Measurements from ENCODE around the gene TULP4. TPM values are rescaled to one million over a fixed set of nuclear protein-coding genes. Genes with fewer than 3 reads are reported as not detected.
"Not testable (repeated sequence)": the region's sequence is repeated elsewhere in the genome, so short reads cannot be mapped to it uniquely, and the experiment has no call there.

Gene TULP4
- total RNA-seq, 1 experiment from 2014 or later, result 69.4 TPM

DNA sequence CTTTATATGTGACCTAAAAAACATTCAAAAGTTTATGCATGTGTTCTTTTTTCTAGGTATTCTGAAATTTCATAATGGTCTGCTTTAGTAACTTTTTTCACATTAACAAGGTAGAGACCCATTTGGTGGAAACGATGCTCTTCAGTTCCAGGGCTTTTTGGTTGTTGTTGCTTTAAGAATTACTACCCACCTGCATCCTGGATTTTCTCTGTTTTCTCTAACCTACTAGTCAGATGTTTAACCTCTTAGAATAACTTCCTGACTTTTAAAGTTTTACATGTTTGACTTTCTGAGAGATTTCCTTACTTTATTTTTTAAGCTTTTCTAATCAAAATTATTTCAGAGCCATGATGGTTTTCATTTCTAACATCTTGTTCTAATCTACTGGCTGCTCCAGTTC, 14.9 kb downstream of the TULP4 start:
- DNase-seq (ENCODE audit: low read depth), result no peak

- no peak for DNase-seq (ENCODE audit: low read depth)
Measured at GRCh38 chr6:158328952-158329351, 16.7 kb downstream of the TULP4 start.

GRCh38 chr6:158329531-158329930, 17.3 kb downstream of the TULP4 start:
- no peak for DNase-seq (ENCODE audit: low read depth)

DNA sequence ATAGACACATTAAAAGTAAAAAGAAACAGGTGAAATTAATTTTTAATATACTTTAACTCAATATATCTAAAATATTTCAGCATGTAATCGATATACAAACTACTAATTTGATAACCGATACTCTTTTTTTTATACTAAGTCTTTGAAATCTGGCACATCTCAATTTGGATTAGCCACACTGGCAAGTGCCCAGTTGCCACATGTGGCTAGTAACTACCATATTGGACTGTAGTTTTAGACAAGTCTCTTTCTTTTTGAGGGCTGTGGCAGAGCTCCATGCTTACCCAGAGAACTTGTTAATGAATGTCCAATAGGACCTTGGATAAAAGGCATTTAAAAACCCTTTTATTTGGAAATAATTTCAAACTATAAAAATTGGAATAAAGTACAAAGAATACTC, 17.8 kb downstream of the TULP4 start:
- no peak for DNase-seq (ENCODE audit: low read depth)

DNA sequence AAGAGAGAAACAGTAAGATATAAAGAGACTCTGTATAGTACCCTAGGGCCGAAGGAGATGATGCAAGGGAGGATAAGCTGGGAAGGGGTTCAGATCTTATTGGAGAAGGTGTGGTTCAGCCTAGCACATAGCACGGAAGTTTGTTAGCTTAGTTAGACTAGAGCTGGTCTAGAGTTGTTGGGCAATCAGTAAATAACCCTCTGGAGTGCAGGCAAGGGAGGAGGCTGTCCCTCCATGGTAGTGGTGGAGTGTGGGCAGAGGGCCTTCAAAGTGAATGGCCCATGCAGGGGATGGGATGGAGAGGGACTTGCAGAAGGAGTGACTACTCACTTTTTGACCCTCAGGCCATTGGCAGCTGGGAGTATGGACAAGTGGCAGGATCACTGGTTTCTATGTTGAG, 20.0 kb downstream of the TULP4 start:
- DNase-seq (ENCODE audit: low read depth), result no peak

DNA sequence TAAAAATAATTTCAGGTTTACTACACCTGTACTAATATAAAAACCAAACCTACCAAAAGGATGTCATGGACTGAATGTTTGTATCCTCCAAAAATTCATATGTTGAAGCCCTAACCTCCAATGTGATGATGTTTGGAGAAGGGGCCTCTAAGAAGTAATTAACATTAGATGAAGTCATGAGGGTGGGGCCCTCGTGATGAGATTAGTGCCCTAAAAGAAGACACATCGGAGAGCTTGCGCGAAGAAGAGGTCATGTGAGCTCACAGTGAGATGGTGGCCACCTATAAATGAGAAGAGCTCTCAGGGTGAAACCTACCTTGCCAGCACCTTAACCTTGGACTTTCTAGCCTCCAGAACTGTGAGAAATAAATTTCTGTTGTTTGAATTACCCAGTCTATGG, 20.8 kb downstream of the TULP4 start:
- DNase-seq (ENCODE audit: low read depth), result no peak

DNA sequence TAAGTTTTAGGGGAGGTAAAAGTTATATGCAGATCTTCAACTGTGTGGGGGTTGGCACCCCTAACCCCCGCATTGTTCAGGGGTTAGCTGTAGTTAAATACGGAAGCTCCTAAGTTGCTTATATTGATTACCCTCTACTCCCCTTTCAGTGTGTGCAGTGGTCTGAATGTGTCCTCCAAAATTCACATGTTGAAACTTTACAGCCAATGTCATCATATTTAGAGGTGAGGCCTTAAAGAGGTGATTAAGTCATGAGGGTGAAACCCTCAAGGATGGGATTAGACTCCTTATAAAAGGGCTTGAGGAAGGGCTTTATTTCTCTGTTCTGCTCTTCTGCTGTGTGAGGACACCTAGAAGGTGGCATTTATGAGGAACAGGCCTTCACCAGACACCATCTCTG, 22.3 kb downstream of the TULP4 start:
- no peak for DNase-seq (ENCODE audit: low read depth)

- DNase-seq (ENCODE audit: low read depth), result no peak
Measured at GRCh38 chr6:158337332-158337731, 25.1 kb downstream of the TULP4 start.

DNA sequence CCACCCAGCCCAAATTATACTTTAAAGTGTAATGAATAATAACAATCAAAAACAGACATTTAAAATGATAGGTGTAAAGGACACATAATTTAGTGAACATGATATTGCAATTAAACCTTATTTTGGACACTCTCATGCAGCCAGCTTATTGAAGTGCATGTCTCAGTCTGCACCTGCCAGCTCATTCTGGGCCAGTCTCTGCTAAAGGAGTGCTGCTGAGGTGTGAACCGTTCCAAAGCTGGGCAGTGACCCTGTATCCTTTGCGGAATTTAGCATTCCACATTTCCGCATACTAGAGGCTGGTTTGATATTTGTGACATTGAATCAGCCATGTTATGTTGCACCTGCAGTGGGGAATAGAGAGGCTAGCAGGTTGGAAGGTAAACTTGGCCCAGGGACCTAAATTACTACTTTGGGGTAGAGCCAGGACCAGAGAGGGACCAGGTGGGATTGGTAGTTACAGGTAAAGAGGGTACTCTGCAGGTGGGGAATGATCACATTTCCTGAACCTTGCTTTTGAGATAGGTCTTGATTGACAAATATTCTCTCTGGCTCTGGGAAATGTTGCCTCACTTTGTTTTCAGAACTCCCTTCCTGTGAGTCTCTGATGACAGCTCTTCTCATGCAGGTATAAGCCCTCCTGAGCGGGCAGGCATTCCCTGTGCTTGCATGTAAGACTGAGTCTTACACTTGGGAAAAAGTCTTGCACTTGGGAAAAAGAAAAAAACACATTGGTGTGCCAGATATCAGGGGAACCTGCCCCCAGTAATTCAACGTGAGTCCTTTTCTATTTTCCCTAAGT, 26.2 kb downstream of the TULP4 start:
- no peak for DNase-seq (ENCODE audit: low read depth)

DNA sequence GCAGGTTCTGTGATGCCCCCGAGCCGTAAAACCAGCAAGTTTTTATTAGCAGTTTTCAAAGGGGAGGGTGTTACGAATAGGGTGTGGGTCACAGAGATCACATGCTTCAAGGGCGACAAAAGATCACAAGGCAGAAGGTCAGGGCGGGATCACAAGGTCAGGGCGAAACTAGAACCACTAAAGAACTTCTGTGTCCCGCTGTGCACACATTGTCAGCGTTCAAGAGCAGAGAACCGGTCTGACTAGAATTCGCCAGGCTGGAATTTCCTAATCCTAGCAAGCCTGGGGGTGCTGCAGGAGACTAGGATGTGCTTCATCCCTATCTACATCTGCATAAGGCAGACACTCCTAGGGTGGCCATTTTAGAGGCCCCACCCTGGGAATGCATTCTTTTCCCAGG, 26.9 kb downstream of the TULP4 start:
- not testable (repeated sequence) for DNase-seq (ENCODE audit: low read depth)

- DNase-seq (ENCODE audit: low read depth), result no peak
Measured at GRCh38 chr6:158340252-158340651, 28.0 kb downstream of the TULP4 start.

DNA sequence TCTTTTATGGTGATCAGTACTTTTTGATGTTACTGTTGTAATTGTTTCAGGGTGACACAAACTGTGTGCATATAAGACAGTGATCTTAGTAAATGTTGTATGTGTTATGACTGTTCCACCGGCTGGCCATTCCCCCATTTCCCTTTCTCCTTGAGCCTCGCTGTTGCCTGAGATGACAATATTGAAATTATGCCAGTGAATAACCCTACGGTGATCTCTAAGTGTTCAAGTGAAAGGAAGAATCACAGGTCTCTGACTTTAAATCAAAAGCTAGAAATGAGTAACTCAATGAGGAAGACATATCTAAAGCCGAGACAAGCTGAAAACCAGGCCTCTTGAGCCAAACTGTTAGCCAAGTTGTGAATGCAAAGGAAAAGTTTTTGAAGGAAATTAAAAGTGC, 32.3 kb downstream of the TULP4 start:
- DNase-seq (ENCODE audit: low read depth), result no peak

GRCh38 chr6:158345444-158345843, 33.2 kb downstream of the TULP4 start:
- DNase-seq (ENCODE audit: low read depth), result not testable (repeated sequence)

DNA sequence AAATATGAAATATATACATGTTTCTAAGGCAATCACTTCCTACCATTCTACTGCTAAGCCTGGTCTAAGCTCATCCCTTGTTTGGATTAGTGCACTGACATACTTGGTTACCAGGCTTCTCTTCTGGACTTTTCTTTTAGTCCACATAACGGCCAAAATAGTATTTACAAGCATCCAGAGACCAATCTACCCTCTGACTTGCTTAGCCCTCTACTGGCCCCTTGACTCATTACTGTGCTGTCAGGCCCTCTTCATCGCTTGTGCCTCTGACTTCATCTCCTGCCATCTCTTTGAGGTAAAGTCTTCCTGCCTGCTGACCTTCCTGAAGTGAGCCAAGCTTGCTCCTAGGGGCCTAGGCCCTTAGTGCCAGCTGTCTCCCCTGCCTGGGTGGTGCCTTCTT, 35.1 kb downstream of the TULP4 start:
- DNase-seq (ENCODE audit: low read depth), result no peak

DNA sequence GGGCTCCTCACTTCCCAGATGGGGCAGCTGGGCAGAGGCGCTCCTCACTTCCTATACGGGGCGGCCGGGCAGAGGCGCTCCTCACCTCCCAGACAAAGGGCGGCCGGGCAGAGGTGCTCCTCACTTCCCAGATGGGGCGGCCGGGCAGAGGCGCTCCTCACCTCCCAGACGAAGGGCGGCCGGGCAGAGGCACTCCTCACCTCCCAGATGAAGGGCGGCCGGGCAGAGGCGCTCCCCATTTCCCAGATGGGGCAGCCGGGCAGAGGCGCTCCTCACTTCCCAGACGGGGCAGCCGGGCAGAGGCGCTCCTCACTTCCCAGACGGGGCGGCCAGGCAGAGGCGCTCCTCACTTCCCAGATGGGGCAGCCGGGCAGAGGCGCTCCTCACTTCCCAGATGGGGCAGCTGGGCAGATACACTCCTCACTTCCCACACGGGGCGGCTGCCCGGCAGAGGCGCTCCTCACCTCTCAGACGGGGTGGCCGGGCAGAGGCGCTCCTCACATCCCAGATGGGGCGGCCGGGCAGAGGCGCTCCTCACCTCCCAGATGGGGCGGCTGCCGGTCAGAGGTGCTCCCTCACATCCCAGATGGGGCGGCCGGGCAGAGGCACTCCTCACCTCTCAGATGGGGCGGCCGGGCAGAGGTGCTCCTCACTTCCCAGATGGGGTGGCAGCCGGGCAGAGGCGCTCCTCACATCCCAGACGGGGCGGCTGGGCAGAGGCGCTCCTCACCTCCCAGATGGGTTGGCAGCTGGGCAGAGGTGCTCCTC, 36.7 kb downstream of the TULP4 start:
- DNase-seq (ENCODE audit: low read depth), result not testable (repeated sequence)

GRCh38 chr6:158349505-158350275, 37.4 kb downstream of the TULP4 start:
- DNase-seq (ENCODE audit: low read depth), result not testable (repeated sequence)

DNA sequence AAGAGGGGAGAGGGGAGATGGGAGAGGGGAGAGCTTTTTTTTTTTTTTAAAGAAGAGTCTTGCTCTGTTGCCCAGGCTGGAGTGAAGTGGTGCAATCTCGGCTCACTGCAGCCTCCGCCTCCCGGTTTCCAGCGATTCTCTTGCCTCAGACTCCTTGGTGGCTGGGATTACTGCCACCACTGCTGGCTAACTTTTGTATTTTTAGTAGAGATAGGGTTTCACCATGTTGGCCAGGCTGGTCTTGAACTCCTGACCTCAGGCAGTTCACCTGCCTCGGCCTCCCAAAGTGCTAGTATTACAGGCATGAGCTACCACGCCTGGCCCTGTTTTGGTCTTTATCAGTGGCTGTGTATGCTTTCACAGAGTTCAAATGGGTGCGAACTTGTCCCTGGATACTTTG, 38.5 kb downstream of the TULP4 start:
- not testable (repeated sequence) for DNase-seq (ENCODE audit: low read depth)

DNA sequence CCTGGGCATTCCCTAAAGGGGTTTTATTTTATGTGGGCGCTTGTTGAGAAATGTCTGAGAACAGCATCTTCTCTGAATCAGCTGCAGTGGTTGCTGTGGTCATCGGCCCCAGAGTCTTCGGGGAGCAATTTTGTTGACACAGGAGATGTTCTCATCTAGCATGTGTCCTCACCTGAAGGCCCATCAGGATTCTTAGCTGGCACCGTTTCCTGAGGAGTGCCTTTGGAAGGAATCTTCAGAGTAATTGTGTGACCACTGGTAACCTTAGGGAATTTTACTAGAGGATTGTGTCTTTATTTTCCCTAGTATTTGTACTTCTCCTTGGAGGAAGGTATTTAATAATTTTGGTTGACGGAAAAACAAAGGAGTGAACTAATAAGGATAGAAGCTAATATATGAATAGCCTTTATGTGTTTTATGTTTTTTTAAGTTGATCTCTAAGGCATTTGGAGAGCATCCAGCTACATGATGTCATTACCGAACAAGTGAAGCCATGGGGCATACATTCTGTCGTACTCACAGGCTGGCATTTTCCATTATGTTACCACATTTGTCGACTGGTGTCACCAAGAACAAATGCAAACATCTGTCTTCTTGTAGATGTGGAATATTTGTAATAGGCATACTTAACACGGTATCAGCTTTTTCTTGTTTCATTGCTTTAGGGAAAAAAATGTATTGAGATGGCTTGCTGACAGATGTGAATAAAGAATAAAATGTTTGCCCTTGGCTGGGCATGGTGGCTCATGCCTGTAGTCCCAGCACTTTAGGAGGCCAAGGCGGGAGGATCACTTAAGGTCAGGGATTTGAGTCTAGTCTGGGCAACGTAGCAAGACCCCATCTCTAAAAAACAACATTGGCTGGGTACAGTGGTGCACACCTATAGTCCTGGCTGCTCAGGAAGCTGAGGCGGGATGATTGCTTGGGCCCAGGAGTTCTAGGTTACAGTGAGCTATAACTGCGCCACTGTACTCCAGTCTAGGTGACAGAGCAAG, 41.9 kb downstream of the TULP4 start:
- DNase-seq (ENCODE audit: low read depth), result peak; percentile 7

DNA sequence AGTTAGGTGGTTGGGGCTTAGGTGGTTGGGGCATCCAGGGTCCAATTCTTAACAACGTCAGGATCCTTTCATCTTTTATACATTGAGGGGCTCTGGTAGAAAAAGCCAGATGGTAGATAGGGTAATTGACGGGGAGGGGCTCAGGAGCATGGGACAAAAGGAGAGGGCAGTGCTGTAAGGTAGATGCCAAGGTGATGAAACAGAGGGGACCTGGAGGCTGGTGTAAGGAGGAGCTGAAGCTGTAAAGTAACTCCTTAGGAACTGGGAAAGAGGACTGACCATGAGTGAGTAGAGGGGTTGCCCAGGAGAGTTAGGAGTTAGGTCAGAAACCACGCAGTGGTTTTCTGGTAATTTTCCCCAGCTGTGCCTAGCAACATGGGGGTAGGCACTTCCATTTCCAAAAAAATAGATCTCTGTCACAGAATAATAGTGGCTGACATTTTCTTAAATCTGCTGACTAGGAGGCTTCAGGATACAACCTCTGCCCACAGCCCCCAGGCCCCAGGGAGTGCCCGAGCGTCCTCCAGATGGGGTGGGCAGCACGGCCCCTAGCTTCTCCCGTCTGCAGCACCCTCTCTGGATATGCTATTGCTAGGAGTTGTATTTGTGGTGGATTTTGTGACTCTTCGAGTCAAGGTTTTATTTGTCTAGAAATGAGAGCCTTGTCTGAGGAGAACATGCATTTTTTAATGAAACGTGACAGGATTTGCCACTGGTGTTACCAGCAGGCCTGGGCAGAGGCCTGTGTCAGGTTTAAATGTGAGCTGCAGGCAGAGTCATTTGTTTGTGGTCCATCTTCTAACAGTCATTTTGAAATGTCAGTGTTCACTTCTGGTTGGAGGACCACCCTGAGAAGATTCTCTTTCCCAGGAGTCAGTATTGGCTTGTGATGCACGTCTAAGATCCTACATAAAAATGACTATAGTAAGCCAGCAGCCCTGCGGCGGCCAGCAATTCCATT, 44.6 kb downstream of the TULP4 start:
- DNase-seq (ENCODE audit: low read depth), result no peak

Measured in Daoy (cell line).